ENCODE data around the gene PTGR3. TPM values are rescaled to one million over a fixed set of nuclear protein-coding genes. Genes with fewer than 3 reads are reported as not detected.

Gene PTGR3
- total RNA-seq, 1 experiment from 2014 or later, result 6.9 TPM

DNA sequence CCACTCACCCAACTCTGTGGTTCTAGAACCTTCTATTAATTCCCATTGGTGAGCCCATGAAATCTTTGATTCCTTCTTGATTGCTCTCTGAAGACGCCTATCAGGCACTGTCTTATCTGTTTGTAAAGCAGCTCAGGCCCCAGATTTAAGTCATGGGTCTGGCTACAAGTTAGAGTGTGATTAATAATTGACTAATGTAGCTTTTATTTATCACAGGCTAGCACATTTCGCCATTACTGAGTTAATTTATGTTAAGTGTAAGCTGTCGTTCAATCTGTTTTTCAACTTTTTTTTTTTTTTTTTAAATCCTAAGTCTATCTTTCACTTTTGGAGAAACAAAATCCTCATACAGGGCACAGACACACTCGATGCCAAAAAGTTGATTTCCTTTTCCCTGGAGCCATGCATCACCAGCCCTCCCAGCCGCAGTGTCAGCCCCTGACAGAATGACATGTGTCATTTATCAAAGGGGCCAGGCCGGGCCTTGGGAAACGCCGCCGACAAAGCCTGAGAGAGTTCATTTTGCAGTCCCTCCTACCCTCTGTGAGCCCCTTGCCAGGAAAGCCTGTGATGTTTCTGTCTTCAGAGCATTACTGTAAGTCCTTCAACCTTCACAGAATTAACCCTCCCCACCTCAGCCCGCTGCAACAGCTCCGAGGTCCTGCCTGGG is 17.5 kb upstream of the PTGR3 start:
- BruUV-seq (replicated peaks), result no TSS peak
- Histone ChIP-seq H3K9me3 (ENCODE audit: low read depth, low read length, poor library complexity, severe bottlenecking) (no peaks in the 10 kb centered on the region), H3K27ac (ENCODE audit: low read depth, low read length, poor library complexity, severe bottlenecking) (no peak overlapping the region), H3K27me3 (replicated peaks; ENCODE audit: insufficient read depth, low read depth, low read length, poor library complexity) (no peaks in the 10 kb centered on the region), H3K4me1 (ENCODE audit: insufficient read depth, low read length, poor library complexity, severe bottlenecking) (peaks cover 27% of the 10 kb centered on the region), H3K36me3 (ENCODE audit: insufficient read depth, low read length, poor library complexity, severe bottlenecking) (no peaks in the 10 kb centered on the region), H3K4me3 (ENCODE audit: low read depth, low read length, poor library complexity, severe bottlenecking) (no peak overlapping the region)
- DNase-seq (ENCODE audit: low spot score), result no peak
- ChIA-PET POLR2A (ENCODE audit: low non-redundant PET) (no interaction called here), CTCF (no interaction called here)
- intact Hi-C loops (cut with micrococcal nuclease; ENCODE audit: unreplicated experiment), result no loop called here
- TF ChIP-seq EZH2 (IDR thresholded peaks at IDR 0.05; ENCODE audit: borderline replicate concordance, low read depth, low read length, poor library complexity, severe bottlenecking) (no peak), CTCF (conservative IDR thresholded peaks at IDR 0.05; ENCODE audit: low read depth, low read length) (no peak)

- intact Hi-C loops (cut with micrococcal nuclease; ENCODE audit: unreplicated experiment), result no loop called here
- POLR2A ChIA-PET (ENCODE audit: low non-redundant PET), result no interaction called here
- Histone ChIP-seq H3K9me3 (ENCODE audit: low read depth, low read length, poor library complexity, severe bottlenecking) (no peaks in the 10 kb centered on the region), H3K27me3 (replicated peaks; ENCODE audit: insufficient read depth, low read depth, low read length, poor library complexity) (no peaks in the 10 kb centered on the region), H3K4me3 (ENCODE audit: low read depth, low read length, poor library complexity, severe bottlenecking) (no peak overlapping the region), H3K27ac (ENCODE audit: low read depth, low read length, poor library complexity, severe bottlenecking) (no peak overlapping the region), H3K36me3 (ENCODE audit: insufficient read depth, low read length, poor library complexity, severe bottlenecking) (no peaks in the 10 kb centered on the region), H3K4me1 (ENCODE audit: insufficient read depth, low read length, poor library complexity, severe bottlenecking) (peaks cover 18% of the 10 kb centered on the region)
- BruUV-seq (replicated peaks), result no TSS peak
- TF ChIP-seq EZH2 (IDR thresholded peaks at IDR 0.05; ENCODE audit: borderline replicate concordance, low read depth, low read length, poor library complexity, severe bottlenecking) (no peak), CTCF (conservative IDR thresholded peaks at IDR 0.05; ENCODE audit: low read depth, low read length) (no peak)
- DNase-seq (ENCODE audit: low spot score), result no peak
- CTCF ChIA-PET, result no interaction called here
Measured at GRCh38 chr18:75223687-75224347, 14.9 kb upstream of the PTGR3 start.

GRCh38 chr18:75222407-75222806 is 13.5 kb upstream of the PTGR3 start:
- TF ChIP-seq EZH2 (IDR thresholded peaks at IDR 0.05; ENCODE audit: borderline replicate concordance, low read depth, low read length, poor library complexity, severe bottlenecking) (no peak), CTCF (conservative IDR thresholded peaks at IDR 0.05; ENCODE audit: low read depth, low read length) (no peak)
- Histone ChIP-seq H3K36me3 (ENCODE audit: insufficient read depth, low read length, poor library complexity, severe bottlenecking) (no peaks in the 10 kb centered on the region), H3K4me3 (ENCODE audit: low read depth, low read length, poor library complexity, severe bottlenecking) (no peak overlapping the region), H3K27ac (ENCODE audit: low read depth, low read length, poor library complexity, severe bottlenecking) (no peak overlapping the region), H3K4me1 (ENCODE audit: insufficient read depth, low read length, poor library complexity, severe bottlenecking) (peaks cover 15% of the 10 kb centered on the region), H3K27me3 (replicated peaks; ENCODE audit: insufficient read depth, low read depth, low read length, poor library complexity) (no peaks in the 10 kb centered on the region), H3K9me3 (ENCODE audit: low read depth, low read length, poor library complexity, severe bottlenecking) (no peaks in the 10 kb centered on the region)
- intact Hi-C loops (cut with micrococcal nuclease; ENCODE audit: unreplicated experiment), result no loop called here
- POLR2A ChIA-PET (ENCODE audit: low non-redundant PET), result no interaction called here
- no TSS peak for BruUV-seq (replicated peaks)
- CTCF ChIA-PET, result no interaction called here
- no peak for DNase-seq (ENCODE audit: low spot score)

Data from A673 (cell line).